Natural killer cell (primary cell): Measurements from ENCODE around the gene INSL3. TPM values are rescaled to one million over a fixed set of nuclear protein-coding genes. Genes with fewer than 3 reads are reported as not detected.

Experiments used
- ATAC-seq, 3 donors: fragments of 150-1000 bp in 2 of 3; fragments of 200-7000 bp in 1 of 3; cut with Tn5 transposase; 1 replicate in 1 of 3; 2 replicates in 2 of 3; pipeline ENCODE4 v1.10.0; 2021; ENCODE audit warnings: mild to moderate bottlenecking in 2 of 3, moderate library complexity in 2 of 3
- DNase-seq, 2 donors: peaks; one replicate each; pipeline versions ENCODE4 v3.0.0 to v3.0.0-alpha.2; 2013 to 2021; ENCODE audit warnings: mixed read lengths in 1 of 2
- H3K27ac ChIP-seq: one replicate; pipeline ENCODE4 v1.5.1; 2013; ENCODE audit warnings: mild to moderate bottlenecking, low read length
- H3K27me3 ChIP-seq: one replicate; pipeline ENCODE4 v1.6.1; 2013; ENCODE audit warnings: low read length; ENCODE audit not compliant: control insufficient read depth, insufficient read depth
- H3K36me3 ChIP-seq: one replicate; pipeline ENCODE4 v1.6.1; 2013; ENCODE audit warnings: low read length; ENCODE audit not compliant: control insufficient read depth, insufficient read depth
- H3K4me1 ChIP-seq: one replicate; pipeline ENCODE4 v1.6.1; 2013; ENCODE audit warnings: low read length; ENCODE audit not compliant: control insufficient read depth, insufficient read depth
- H3K4me3 ChIP-seq: one replicate; pipeline ENCODE4 v1.5.1; 2013; ENCODE audit warnings: low read length
- H3K9me3 ChIP-seq: one replicate; pipeline ENCODE4 v1.6.1; 2013; ENCODE audit warnings: low read length; ENCODE audit not compliant: control insufficient read depth, insufficient read depth
- H3K27ac Mint-ChIP-seq, 2 donors: one replicate each; pipeline ENCODE4 v1.8.0; 2022; ENCODE audit warnings: mild to moderate bottlenecking in 2 of 2, mixed read lengths in 2 of 2, moderate library complexity in 1 of 2
- H3K27me3 Mint-ChIP-seq, 2 donors: one replicate each; pipeline ENCODE4 v1.8.0; 2022; ENCODE audit warnings: low read depth in 2 of 2, mixed read lengths in 2 of 2
- H3K36me3 Mint-ChIP-seq: one replicate; pipeline ENCODE4 v1.8.0; 2022; ENCODE audit warnings: mixed read lengths
- H3K4me1 Mint-ChIP-seq, 2 donors: one replicate each; pipeline ENCODE4 v1.8.0; 2022; ENCODE audit warnings: mixed read lengths in 2 of 2
- H3K4me3 Mint-ChIP-seq: one replicate; pipeline ENCODE4 v1.8.0; 2022; ENCODE audit warnings: mild to moderate bottlenecking, moderate library complexity, mixed read lengths
- H3K9me3 Mint-ChIP-seq, 2 donors: one replicate each; pipeline ENCODE4 v1.8.0; 2022; ENCODE audit warnings: mixed read lengths in 2 of 2
- CTCF ChIP-seq: fragments of 200-600 bp; IDR thresholded peaks from one replicate; pipeline ENCODE4 v1.8.0; 2022; ENCODE audit warnings: antibody characterized with exemption
- WGBS: methylation state at CpG from one replicate; pipeline ENCODE4 v1.1.7; 2013; ENCODE audit warnings: missing lambda C conversion rate; ENCODE audit not compliant: insufficient coverage; 5-methylcytosine and 5-hydroxymethylcytosine counted together
- intact Hi-C: fragments of 100-400 bp; cut with micrococcal nuclease; formaldehyde crosslinking; loops from one replicate; pipeline ENCODE4 v1.14.2; 2022
- total RNA-seq, 4 donors: library from RNA; stranded (reverse); fragments of 120-200 nt in 1 of 4; gene quantifications; one replicate each; pipeline versions ENCODE4 v1.2.3 to v1.2.4, GENCODE V29; 2013 to 2022

The INSL3 gene
- total RNA-seq, 3 donors from 2014 or later (not counting 1 experiment from before 2014, with no cell fraction given): 1.5 to 2.9 (median 1.7) TPM

GRCh38 chr19:17812099-17812498 is 9.2 kb downstream of the INSL3 start:
- Histone ChIP-seq H3K4me3 (no peak overlapping the region), H3K9me3 (no peaks in the 10 kb centered on the region), H3K4me1 (peaks cover 6% of the 10 kb centered on the region), H3K27me3 (no peaks in the 10 kb centered on the region), H3K27ac (no peak overlapping the region), H3K36me3 (no peaks in the 10 kb centered on the region)
- DNase-seq (no peak), ATAC-seq (no peak)
- Mint-ChIP-seq H3K4me1 (peaks cover 0 to 5% of the 10 kb centered on the region in 2 donors), H3K36me3 (no peaks in the 10 kb centered on the region), H3K4me3 (no peak overlapping the region), H3K9me3 (no peaks in the 10 kb centered on the region), H3K27ac (no peak overlapping the region), H3K27me3 (no peaks in the 10 kb centered on the region)
- TF ChIP-seq CTCF: no peak
- intact Hi-C loops: no loop called here
- 85% methylated on average over 5 of the region's 5 CpGs for WGBS

- no peaks in the 10 kb centered on the region for H3K9me3 ChIP-seq
- intact Hi-C loops: no loop called here
- no peaks in the 10 kb centered on the region for H3K27me3 Mint-ChIP-seq
- 88% methylated on average over 20 of the region's 20 CpGs for WGBS
- DNase-seq: no peak
- H3K4me3 Mint-ChIP-seq: no peak overlapping the region
- no peak overlapping the region for H3K27ac Mint-ChIP-seq
- H3K9me3 Mint-ChIP-seq: no peaks in the 10 kb centered on the region
- no peak for ATAC-seq
- H3K36me3 Mint-ChIP-seq: no peaks in the 10 kb centered on the region
- H3K27me3 ChIP-seq: no peaks in the 10 kb centered on the region
- TF ChIP-seq CTCF: no peak
- peaks cover 0 to 5% of the 10 kb centered on the region in 2 donors for H3K4me1 Mint-ChIP-seq
- H3K4me3 ChIP-seq: no peak overlapping the region
- no peaks in the 10 kb centered on the region for H3K36me3 ChIP-seq
- H3K4me1 ChIP-seq: peaks cover 6% of the 10 kb centered on the region
- H3K27ac ChIP-seq: no peak overlapping the region
These were observed 9.6 kb downstream of the INSL3 start for GRCh38 chr19:17811681-17812080.

- peaks cover 6% of the 10 kb centered on the region for H3K4me1 ChIP-seq
These were observed 10.2 kb downstream of the INSL3 start for GRCh38 chr19:17811103-17811502.

More at GRCh38 chr19:17811103-17811502, 10.2 kb downstream of the INSL3 start:
- Mint-ChIP-seq H3K27ac (no peak overlapping the region), H3K36me3 (no peaks in the 10 kb centered on the region), H3K9me3 (no peaks in the 10 kb centered on the region), H3K4me3 (no peak overlapping the region), H3K4me1 (peaks cover 0 to 5% of the 10 kb centered on the region in 2 donors), H3K27me3 (no peaks in the 10 kb centered on the region)
- ATAC-seq (no peak), DNase-seq (no peak)
- 100% methylated on average over 2 of the region's 2 CpGs for WGBS
- intact Hi-C loops: no loop called here
- no peak for TF ChIP-seq CTCF
- H3K36me3 ChIP-seq: no peaks in the 10 kb centered on the region
- no peak overlapping the region for H3K4me3 ChIP-seq
- no peaks in the 10 kb centered on the region for H3K27me3 ChIP-seq
- no peaks in the 10 kb centered on the region for H3K9me3 ChIP-seq
- no peak overlapping the region for H3K27ac ChIP-seq
